Right ventricle myocardium inferior (tissue), 1 donor: Measurements from ENCODE around the gene GPR158. TPM values are rescaled to one million over a fixed set of nuclear protein-coding genes. Genes with fewer than 3 reads are reported as not detected.

Experiments
- ATAC-seq: fragments of 200-7000 bp; cut with Tn5 transposase; one replicate; pipeline ENCODE4 v1.9.1; 2020; ENCODE audit warnings: mild to moderate bottlenecking, moderate library complexity
- DNase-seq: peaks from one replicate; pipeline ENCODE4 v3.0.0; 2021; ENCODE audit errors: missing footprints
- intact Hi-C: fragments of 100-400 bp; cut with DNase I; formaldehyde crosslinking; loops from one replicate; pipeline ENCODE4 v1.11.0; 2022
- total RNA-seq: library from RNA; stranded (reverse); fragmentation: NEBNext Ultra II Directional; extraction: Animal tissue kit (Norgen Biotek cat#: 25700); gene quantifications from one replicate; pipeline ENCODE4 v1.2.1, GENCODE V29; 2021
- donor health status: DM: no; HTN: yes; CAD: no; lungs with severe emphysema.

GPR158 gene
- total RNA-seq, 1 donor from 2014 or later, result not detected

DNA sequence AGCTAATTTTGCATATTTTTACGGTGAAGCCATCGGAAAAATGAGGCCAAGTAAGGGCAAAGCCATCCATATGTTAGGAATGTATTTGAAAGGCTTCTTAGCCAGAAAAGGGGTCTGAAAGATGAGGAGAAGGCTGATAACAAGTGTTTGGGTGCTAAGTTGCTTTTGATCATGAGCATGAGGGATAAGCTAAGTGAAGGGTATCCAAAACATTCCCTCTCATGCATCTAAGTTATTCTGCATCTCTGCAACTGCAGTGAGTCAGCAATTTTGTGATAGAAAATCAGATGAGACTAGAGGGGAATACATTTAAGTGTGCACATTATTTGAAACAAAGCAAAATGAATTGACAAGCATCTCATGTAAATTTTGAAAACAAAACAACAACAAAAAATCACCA lies 282.8 kb downstream of the GPR158 start:
- intact Hi-C loops, result no loop called here
- no peak for ATAC-seq
- no peak for DNase-seq

DNA sequence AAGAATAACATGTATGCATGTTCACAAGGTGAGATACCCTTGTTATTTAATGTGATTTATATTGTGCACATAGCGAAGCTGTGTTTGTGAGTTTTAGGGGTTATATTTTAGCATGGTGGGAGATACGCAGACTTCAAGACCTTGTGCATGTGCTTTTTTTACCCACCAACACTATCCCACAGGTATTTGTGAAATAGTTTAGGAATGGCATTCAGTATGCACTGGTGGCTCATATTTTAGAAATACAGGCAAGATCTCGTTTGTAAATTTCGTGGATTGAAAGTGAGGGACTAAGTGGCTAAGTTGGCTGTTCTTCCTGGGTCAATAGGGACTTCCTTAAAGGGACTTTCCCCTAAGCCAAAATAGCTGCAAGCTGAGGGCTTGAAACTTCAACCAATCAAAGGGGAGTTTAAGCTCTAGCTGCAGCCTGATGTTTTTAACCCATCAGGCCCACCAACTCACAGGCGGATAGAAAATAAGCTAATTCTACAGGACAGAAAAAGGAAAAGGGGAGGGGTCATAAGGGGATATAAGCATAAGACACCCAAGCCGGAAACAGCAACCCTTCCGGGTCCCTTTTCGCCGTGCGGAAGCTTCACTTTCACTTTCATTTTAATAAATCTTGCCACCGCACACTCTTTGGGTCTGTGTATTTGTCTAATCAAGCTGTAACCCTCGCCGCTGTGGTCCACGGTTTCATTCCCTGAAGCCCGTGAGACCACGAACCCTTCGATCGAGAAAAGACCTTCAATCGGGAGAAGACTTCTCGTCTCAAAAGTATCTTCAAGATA lies 291.0 kb downstream of the GPR158 start:
- no peak for ATAC-seq

GRCh38 chr10:25467881-25468280 lies 293.1 kb downstream of the GPR158 start:
- no peak for DNase-seq
- ATAC-seq, result no peak
- intact Hi-C loops, result no loop called here

More for the DNA sequence above, 291.0 kb downstream of the GPR158 start:
- DNase-seq, result no peak
- intact Hi-C loops, result no loop called here

GRCh38 chr10:25481467-25481866 lies 306.7 kb downstream of the GPR158 start:
- DNase-seq (no peak), ATAC-seq (no peak)
- intact Hi-C loops, result no loop called here

DNA sequence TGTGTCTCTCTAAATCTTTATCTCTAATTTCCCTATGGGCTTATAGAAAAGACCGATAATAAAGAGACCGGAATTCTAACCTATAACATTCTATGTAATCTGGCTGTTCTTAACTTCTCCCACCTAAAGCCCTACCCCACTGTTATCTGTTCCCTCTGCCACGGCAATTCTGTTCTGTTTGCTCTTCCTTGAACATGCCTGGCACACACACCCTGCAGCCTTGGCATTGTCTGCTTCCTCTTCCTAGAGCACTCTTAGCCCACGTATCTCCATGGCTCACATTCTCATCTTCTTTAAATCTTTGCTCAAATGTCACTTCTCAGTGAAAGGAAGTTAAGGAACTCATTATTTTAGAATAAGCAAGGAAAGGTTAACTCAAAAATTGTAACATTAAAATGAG lies 309.2 kb downstream of the GPR158 start:
- intact Hi-C loops, result no loop called here
- no peak for ATAC-seq
- no peak for DNase-seq

DNA sequence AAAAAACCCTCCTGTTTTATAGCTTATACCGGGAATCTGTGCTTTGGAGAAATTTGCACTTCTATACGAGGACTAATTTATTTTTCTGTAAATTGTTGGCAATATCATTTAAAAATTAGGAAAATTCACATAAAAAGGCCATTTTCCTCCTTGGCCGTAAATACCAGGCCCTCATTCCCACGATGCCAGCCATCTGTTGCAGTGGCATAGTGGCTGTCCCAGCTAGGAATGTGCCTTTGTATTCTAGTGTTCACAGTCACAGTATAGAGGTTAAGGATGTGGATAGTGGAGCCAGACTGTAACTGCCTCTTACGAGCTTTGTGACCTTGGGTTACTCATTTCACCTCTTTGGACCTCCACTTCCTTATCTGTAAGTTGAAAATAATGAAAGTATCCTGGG lies 312.5 kb downstream of the GPR158 start:
- DNase-seq (no peak), ATAC-seq (no peak)
- intact Hi-C loops, result no loop called here

- intact Hi-C loops, result no loop called here
- DNase-seq (no peak), ATAC-seq (no peak)
These were observed 317.2 kb downstream of the GPR158 start for GRCh38 chr10:25492040-25492439.

GRCh38 chr10:25492680-25493079 lies 317.9 kb downstream of the GPR158 start:
- intact Hi-C loops, result no loop called here
- DNase-seq (no peak), ATAC-seq (no peak)

DNA sequence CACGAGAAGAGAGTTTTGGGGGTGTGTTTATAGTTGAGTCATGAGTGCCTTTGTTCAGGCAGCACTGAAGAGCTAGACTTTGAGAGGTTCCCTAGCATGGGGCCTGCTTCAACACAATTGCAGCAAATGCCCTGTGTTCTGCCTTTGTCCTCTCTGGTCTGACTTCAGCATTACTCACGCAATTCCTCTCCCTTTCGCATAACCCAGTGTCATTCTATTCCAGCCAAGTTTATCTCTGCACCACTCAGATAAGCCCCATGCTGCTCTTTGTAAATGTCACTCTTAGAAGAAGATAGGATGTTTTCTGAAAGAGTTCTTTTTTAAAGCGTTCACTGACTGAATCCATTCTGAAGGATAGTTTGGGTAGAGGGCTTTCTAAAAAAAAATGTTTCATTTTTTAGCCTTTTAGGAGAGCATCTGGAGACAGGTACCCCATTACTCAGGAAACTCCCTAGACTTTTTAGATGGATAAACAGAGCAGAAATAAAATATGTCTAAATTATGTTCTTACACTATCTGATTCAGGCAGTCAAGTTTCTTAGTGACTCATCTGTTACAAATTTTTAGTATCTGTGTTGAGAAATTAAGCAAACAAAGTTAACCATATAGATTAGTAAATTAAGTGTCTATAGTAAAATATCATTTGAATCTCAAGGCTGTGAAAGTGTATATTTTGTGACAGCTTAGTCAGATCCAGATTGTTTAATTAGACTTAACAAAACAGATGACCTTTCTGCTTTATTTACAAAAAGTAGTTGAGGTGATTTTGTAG lies 318.5 kb downstream of the GPR158 start:
- DNase-seq, result no peak
- ATAC-seq, result peak; percentile 95
- intact Hi-C loops, result no loop called here

GRCh38 chr10:25497246-25497645 lies 322.4 kb downstream of the GPR158 start:
- ATAC-seq, result no peak

GRCh38 chr10:25498645-25499044 lies 323.8 kb downstream of the GPR158 start:
- DNase-seq (no peak), ATAC-seq (no peak)
- intact Hi-C loops, result loop anchor here (5.0 kb wide), 1 partner anchor 56 kb away; no protein-coding TSS in a partner anchor

More at GRCh38 chr10:25497246-25497645, 322.4 kb downstream of the GPR158 start:
- no peak for DNase-seq
- intact Hi-C loops, result loop anchor here (5.0 kb wide), 1 partner anchor 55 kb away; no protein-coding TSS in a partner anchor

GRCh38 chr10:25501912-25502311 lies 327.1 kb downstream of the GPR158 start:
- ATAC-seq (no peak), DNase-seq (no peak)
- intact Hi-C loops, result no loop called here

DNA sequence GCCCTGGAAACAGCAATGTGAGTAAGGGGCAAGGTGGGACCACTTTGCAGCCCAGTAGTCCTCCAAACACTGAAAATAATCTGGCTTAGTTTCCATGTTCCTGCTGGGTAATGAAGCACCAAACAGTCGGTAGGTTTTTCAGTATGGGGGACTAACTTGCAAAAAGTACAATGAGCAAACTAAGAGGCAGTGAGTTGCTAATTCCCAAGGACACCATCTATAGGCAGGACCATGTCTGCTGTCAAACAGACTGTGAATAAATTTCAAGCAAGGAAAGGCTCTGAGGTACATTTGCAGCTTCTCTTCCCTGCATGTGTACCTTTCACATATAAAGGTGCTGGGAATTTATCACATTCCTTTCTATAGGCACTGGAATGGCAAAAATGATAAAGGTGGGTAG lies 327.7 kb downstream of the GPR158 start:
- ATAC-seq, result no peak

GRCh38 chr10:25504306-25504705 lies 329.5 kb downstream of the GPR158 start:
- ATAC-seq, result no peak
- intact Hi-C loops, result no loop called here
- DNase-seq, result no peak

More for the DNA sequence above, 327.7 kb downstream of the GPR158 start:
- no peak for DNase-seq
- intact Hi-C loops, result no loop called here

DNA sequence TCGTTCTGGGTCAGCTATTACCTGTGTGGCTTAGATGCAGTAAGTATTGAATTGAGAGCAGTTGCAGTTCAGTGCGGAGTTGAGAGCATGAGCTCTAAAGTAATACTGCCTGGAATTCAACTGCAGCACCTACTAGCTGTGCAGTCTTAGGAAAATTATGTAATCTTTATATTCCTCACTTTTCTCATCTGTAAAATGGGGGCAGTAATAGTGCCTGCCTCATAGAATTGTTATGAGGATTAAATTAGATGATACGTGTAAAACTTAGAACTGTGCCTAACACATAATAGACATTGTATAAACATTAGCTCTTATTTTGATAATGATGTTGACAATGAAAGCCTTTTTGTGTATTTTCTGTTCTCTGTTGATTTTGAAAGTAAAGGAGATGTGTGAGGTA lies 330.0 kb downstream of the GPR158 start:
- intact Hi-C loops, result no loop called here
- DNase-seq, result no peak
- no peak for ATAC-seq

DNA sequence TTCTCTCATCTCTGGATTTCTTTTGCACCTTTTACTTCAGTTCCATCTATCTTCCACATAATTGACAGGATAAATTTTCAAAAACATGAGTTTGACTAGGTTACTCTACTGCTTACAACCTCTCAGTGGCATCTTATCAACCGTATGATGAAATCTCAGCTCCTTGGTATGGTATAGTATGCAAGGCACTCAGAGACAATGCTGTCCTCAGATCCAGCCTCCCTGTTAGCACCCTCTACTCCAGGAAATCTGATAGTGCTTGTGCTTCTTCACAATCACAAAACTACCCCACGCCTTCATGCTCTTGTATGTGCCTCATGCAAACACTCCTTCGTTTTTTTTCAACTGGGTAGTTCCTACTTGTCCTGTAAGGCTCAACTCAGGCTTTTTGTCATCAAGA lies 330.7 kb downstream of the GPR158 start:
- no peak for ATAC-seq

GRCh38 chr10:25506821-25507335 lies 332.1 kb downstream of the GPR158 start:
- ATAC-seq, result no peak
- intact Hi-C loops, result no loop called here
- DNase-seq, result no peak

More for the DNA sequence above, 330.7 kb downstream of the GPR158 start:
- DNase-seq, result no peak
- intact Hi-C loops, result no loop called here

GRCh38 chr10:25508112-25508815 lies 333.5 kb downstream of the GPR158 start:
- intact Hi-C loops, result no loop called here
- DNase-seq (no peak), ATAC-seq (no peak)

- DNase-seq (no peak), ATAC-seq (no peak)
- intact Hi-C loops, result no loop called here
These were observed 334.4 kb downstream of the GPR158 start for GRCh38 chr10:25509151-25509550.
